DMS153 treated with DMSO at 0.1 percent for 48 hours (cell line): Measurements from ENCODE around the gene DAD1.

Experiments
- DNase-seq: peaks from one replicate; lab custom pipeline; 2025; ENCODE audit not compliant: unreplicated experiment; lab: John Stamatoyannopoulos, UW

Gene DAD1

GRCh38 chr14:22539831-22540230 lies 49.2 kb downstream of the DAD1 start:
- DNase-seq, result no peak

- DNase-seq, result no peak
Observed at GRCh38 chr14:22538671-22539228, 50.3 kb downstream of the DAD1 start.

GRCh38 chr14:22537436-22538310 lies 51.4 kb downstream of the DAD1 start:
- no peak for DNase-seq

- no peak for DNase-seq
Observed at GRCh38 chr14:22536853-22537338, 52.1 kb downstream of the DAD1 start.

- no peak for DNase-seq
Observed at GRCh38 chr14:22535916-22536315, 53.1 kb downstream of the DAD1 start.

GRCh38 chr14:22535126-22535525 lies 53.9 kb downstream of the DAD1 start:
- no peak for DNase-seq

GRCh38 chr14:22534547-22534946 lies 54.5 kb downstream of the DAD1 start:
- DNase-seq, result no peak

- no peak for DNase-seq
Observed at GRCh38 chr14:22533739-22534359, 55.2 kb downstream of the DAD1 start.

GRCh38 chr14:22533057-22533704 lies 55.8 kb downstream of the DAD1 start:
- no peak for DNase-seq

GRCh38 chr14:22532345-22533056 lies 56.5 kb downstream of the DAD1 start:
- DNase-seq, result no peak

GRCh38 chr14:22531451-22532344 lies 57.3 kb downstream of the DAD1 start:
- DNase-seq, result no peak

GRCh38 chr14:22530127-22530526 lies 58.9 kb downstream of the DAD1 start:
- DNase-seq, result no peak

GRCh38 chr14:22526744-22527143 lies 62.3 kb downstream of the DAD1 start:
- no peak for DNase-seq

GRCh38 chr14:22526218-22526617 lies 62.8 kb downstream of the DAD1 start:
- no peak for DNase-seq

- DNase-seq, result no peak
Observed at GRCh38 chr14:22524784-22525161, 64.3 kb downstream of the DAD1 start.

GRCh38 chr14:22524115-22524783 lies 64.8 kb downstream of the DAD1 start:
- DNase-seq, result no peak

- no peak for DNase-seq
Observed at GRCh38 chr14:22523283-22523682, 65.7 kb downstream of the DAD1 start.

GRCh38 chr14:22522466-22522957 lies 66.5 kb downstream of the DAD1 start:
- no peak for DNase-seq
